ENCODE measurements around the gene TMTC1.

TMTC1 gene

DNA sequence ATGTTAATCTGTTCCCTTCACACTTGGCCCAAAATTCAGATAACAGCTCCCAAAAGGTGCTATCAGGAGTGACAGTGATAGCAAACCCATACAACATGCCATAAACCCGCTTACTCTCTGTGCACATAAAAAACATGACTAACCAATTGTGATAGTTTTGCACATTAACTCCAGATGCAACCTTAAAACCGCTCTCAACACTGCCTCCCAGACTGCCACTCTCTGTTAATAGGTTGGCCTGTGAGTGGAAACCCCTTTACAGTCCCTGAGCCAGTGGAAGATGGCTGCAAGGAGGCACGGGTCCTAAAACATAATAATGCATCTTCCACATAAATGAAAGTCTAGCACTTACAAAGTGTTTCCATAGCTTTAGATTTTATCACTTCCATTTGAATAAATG lies 12.0 kb upstream of the TMTC1 start:
- TF ChIP-seq SNAI2 (CRISPR knock-in tag; IDR thresholded peaks at IDR 0.05) (no peak), ZNF565 (CRISPR knock-in tag; conservative IDR thresholded peaks at IDR 0.05; ENCODE audit: low read depth) (no peak), GLIS3 (CRISPR knock-in tag; IDR thresholded peaks at IDR 0.05) (no peak), ARNTL (CRISPR knock-in tag; IDR thresholded peaks at IDR 0.05; ENCODE audit: borderline replicate concordance, low read depth) (no peak), OSR1 (CRISPR knock-in tag; IDR thresholded peaks at IDR 0.05) (no peak), ESRRG (CRISPR knock-in tag; IDR thresholded peaks at IDR 0.05) (no peak), TCF4 (CRISPR knock-in tag; IDR thresholded peaks at IDR 0.05; ENCODE audit: borderline replicate concordance) (no peak), RARB (CRISPR knock-in tag; IDR thresholded peaks at IDR 0.05) (no peak), ZNF70 (CRISPR knock-in tag; IDR thresholded peaks at IDR 0.05) (no peak), BACH2 (CRISPR knock-in tag; IDR thresholded peaks at IDR 0.05; ENCODE audit: borderline replicate concordance) (no peak), ZFP30 (CRISPR knock-in tag; IDR thresholded peaks at IDR 0.05) (no peak), TOX (CRISPR knock-in tag; IDR thresholded peaks at IDR 0.05; ENCODE audit: borderline replicate concordance) (no peak), PPARA (CRISPR knock-in tag; IDR thresholded peaks at IDR 0.05; ENCODE audit: borderline replicate concordance) (no peak)
- TF ChIP-seq, protein P1, sequence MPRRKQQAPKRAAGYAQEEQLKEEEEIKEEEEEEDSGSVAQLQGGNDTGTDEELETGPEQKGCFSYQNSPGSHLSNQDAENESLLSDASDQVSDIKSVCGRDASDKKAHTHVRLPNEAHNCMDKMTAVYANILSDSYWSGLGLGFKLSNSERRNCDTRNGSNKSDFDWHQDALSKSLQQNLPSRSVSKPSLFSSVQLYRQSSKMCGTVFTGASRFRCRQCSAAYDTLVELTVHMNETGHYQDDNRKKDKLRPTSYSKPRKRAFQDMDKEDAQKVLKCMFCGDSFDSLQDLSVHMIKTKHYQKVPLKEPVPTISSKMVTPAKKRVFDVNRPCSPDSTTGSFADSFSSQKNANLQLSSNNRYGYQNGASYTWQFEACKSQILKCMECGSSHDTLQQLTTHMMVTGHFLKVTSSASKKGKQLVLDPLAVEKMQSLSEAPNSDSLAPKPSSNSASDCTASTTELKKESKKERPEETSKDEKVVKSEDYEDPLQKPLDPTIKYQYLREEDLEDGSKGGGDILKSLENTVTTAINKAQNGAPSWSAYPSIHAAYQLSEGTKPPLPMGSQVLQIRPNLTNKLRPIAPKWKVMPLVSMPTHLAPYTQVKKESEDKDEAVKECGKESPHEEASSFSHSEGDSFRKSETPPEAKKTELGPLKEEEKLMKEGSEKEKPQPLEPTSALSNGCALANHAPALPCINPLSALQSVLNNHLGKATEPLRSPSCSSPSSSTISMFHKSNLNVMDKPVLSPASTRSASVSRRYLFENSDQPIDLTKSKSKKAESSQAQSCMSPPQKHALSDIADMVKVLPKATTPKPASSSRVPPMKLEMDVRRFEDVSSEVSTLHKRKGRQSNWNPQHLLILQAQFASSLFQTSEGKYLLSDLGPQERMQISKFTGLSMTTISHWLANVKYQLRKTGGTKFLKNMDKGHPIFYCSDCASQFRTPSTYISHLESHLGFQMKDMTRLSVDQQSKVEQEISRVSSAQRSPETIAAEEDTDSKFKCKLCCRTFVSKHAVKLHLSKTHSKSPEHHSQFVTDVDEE (CRISPR knock-in tag; IDR thresholded peaks at IDR 0.05), result no peak
- TF ChIP-seq, protein P2, sequence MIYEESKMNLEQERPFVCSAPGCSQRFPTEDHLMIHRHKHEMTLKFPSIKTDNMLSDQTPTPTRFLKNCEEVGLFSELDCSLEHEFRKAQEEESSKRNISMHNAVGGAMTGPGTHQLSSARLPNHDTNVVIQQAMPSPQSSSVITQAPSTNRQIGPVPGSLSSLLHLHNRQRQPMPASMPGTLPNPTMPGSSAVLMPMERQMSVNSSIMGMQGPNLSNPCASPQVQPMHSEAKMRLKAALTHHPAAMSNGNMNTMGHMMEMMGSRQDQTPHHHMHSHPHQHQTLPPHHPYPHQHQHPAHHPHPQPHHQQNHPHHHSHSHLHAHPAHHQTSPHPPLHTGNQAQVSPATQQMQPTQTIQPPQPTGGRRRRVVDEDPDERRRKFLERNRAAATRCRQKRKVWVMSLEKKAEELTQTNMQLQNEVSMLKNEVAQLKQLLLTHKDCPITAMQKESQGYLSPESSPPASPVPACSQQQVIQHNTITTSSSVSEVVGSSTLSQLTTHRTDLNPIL (CRISPR knock-in tag; IDR thresholded peaks at IDR 0.05; ENCODE audit: low read depth), result no peak
- TF ChIP-seq, protein P3, sequence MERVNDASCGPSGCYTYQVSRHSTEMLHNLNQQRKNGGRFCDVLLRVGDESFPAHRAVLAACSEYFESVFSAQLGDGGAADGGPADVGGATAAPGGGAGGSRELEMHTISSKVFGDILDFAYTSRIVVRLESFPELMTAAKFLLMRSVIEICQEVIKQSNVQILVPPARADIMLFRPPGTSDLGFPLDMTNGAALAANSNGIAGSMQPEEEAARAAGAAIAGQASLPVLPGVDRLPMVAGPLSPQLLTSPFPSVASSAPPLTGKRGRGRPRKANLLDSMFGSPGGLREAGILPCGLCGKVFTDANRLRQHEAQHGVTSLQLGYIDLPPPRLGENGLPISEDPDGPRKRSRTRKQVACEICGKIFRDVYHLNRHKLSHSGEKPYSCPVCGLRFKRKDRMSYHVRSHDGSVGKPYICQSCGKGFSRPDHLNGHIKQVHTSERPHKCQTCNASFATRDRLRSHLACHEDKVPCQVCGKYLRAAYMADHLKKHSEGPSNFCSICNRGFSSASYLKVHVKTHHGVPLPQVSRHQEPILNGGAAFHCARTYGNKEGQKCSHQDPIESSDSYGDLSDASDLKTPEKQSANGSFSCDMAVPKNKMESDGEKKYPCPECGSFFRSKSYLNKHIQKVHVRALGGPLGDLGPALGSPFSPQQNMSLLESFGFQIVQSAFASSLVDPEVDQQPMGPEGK (CRISPR knock-in tag; IDR thresholded peaks at IDR 0.05; ENCODE audit: borderline replicate concordance), result no peak
- TF ChIP-seq, protein P4, sequence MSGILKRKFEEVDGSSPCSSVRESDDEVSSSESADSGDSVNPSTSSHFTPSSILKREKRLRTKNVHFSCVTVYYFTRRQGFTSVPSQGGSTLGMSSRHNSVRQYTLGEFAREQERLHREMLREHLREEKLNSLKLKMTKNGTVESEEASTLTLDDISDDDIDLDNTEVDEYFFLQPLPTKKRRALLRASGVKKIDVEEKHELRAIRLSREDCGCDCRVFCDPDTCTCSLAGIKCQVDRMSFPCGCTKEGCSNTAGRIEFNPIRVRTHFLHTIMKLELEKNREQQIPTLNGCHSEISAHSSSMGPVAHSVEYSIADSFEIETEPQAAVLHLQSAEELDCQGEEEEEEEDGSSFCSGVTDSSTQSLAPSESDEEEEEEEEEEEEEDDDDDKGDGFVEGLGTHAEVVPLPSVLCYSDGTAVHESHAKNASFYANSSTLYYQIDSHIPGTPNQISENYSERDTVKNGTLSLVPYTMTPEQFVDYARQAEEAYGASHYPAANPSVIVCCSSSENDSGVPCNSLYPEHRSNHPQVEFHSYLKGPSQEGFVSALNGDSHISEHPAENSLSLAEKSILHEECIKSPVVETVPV (CRISPR knock-in tag; IDR thresholded peaks at IDR 0.05), result no peak
- TF ChIP-seq, protein P5, sequence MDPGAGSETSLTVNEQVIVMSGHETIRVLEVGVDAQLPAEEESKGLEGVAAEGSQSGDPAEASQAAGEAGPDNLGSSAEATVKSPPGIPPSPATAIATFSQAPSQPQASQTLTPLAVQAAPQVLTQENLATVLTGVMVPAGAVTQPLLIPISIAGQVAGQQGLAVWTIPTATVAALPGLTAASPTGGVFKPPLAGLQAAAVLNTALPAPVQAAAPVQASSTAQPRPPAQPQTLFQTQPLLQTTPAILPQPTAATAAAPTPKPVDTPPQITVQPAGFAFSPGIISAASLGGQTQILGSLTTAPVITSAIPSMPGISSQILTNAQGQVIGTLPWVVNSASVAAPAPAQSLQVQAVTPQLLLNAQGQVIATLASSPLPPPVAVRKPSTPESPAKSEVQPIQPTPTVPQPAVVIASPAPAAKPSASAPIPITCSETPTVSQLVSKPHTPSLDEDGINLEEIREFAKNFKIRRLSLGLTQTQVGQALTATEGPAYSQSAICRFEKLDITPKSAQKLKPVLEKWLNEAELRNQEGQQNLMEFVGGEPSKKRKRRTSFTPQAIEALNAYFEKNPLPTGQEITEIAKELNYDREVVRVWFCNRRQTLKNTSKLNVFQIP (CRISPR knock-in tag; IDR thresholded peaks at IDR 0.05; ENCODE audit: borderline replicate concordance, low read depth), result no peak
- ATAC-seq, result no peak

DNA sequence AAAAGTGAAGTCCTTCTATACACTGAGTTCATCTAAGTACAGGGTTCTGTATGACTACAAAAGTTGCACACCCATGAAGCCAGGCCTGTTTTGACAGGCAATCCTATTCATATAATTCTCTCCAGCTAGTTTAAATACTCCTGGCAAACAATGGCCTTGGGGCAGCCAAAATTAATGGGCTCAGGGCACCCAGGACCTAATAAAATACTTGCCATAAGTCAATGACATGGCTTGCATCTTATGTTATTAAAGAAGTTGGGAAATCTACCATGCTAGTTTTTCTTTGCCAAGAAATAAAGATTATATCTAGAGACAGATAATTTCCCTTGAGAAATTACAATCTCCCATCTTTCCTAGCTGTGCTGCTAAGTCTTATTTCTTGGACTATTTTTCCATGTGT lies 11.1 kb upstream of the TMTC1 start:
- TF ChIP-seq ZNF70 (CRISPR knock-in tag; IDR thresholded peaks at IDR 0.05) (no peak), ISL1 (CRISPR knock-in tag; IDR thresholded peaks at IDR 0.05) (peak; percentile 72)
- ATAC-seq, result no peak

DNA sequence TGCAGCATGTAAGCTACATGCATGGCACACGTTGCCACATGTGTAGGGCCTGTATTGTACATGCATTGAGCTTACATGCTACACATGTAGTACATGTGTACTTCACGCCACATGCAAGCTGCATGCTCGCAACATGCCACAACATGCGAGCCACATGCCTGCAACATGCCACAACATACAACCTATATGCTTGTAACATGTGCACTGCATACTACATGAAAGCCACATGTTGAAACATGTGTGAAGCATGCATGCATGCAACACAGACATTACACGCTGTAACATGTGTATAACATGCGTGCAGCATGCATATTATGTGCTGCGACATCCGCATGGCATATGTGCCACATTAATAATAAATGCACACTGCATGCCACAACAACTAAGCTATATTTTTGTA lies 9.1 kb upstream of the TMTC1 start:
- no peak for ATAC-seq
- TF ChIP-seq, protein P5 (CRISPR knock-in tag; IDR thresholded peaks at IDR 0.05; ENCODE audit: borderline replicate concordance, low read depth), result no peak
- TF ChIP-seq TOX (CRISPR knock-in tag; IDR thresholded peaks at IDR 0.05; ENCODE audit: borderline replicate concordance) (no peak), ZNF70 (CRISPR knock-in tag; IDR thresholded peaks at IDR 0.05) (no peak), ZNF565 (CRISPR knock-in tag; conservative IDR thresholded peaks at IDR 0.05; ENCODE audit: low read depth) (no peak), ZC3H10 (CRISPR knock-in tag; IDR thresholded peaks at IDR 0.05) (no peak), ZFP30 (CRISPR knock-in tag; IDR thresholded peaks at IDR 0.05) (no peak), ISL1 (CRISPR knock-in tag; IDR thresholded peaks at IDR 0.05) (no peak), TCF4 (CRISPR knock-in tag; IDR thresholded peaks at IDR 0.05; ENCODE audit: borderline replicate concordance) (no peak), ZFP3 (CRISPR knock-in tag; IDR thresholded peaks at IDR 0.05) (no peak), PPARA (CRISPR knock-in tag; IDR thresholded peaks at IDR 0.05; ENCODE audit: borderline replicate concordance) (no peak), GLIS3 (CRISPR knock-in tag; IDR thresholded peaks at IDR 0.05) (no peak), RARB (CRISPR knock-in tag; IDR thresholded peaks at IDR 0.05) (no peak), ZNF8 (CRISPR knock-in tag; IDR thresholded peaks at IDR 0.05) (no peak)
- TF ChIP-seq, protein P3 (CRISPR knock-in tag; IDR thresholded peaks at IDR 0.05; ENCODE audit: borderline replicate concordance), result no peak
- TF ChIP-seq, protein P2 (CRISPR knock-in tag; IDR thresholded peaks at IDR 0.05; ENCODE audit: low read depth), result no peak
